ENCODE results near the gene CAND2.
"Not testable (repeated sequence)": the region's sequence is repeated elsewhere in the genome, so short reads cannot be mapped to it uniquely, and the experiment has no call there.

Gene CAND2

DNA sequence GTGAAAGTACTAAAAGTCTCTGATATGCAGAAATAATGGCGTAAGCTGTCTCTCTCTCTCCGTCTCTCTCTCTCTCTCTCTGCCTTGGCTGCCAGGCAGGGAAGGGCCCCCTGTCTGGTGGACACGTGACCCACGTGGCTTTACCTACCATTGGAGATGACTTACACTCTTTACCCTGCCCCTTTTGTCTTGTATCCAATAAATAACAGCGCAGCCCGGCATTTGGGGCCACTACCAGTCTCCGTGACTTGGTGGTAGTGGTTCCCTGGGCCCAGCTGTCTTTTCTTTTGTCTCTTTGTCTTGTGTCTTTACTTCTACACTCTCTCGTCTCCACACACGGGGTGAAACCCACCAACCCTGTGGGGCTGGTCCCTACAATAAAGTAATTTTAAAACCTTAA is 25.2 kb upstream of the CAND2 start:
- no peak for DNase-seq (ENCODE audit: low spot score)

DNA sequence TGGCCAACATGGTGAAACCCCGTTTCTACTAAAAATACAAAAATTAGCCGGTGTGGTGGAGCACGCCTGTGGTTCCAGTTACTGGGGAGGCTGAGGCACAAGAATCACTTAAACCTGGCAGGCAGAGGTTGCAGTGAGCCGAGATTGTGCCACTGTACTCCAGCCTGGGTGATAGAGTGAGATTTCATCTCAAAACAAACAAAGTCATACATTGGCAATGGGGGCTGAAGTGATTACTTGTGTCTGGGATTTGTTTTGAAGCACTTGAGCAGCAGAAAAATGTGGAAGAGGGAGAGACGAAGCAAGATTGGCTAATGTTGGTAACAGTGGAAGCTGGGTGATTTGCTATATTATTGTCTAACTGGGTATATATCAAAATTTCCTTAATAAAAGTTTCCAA is 24.0 kb upstream of the CAND2 start:
- DNase-seq (ENCODE audit: low spot score) = no peak

DNA sequence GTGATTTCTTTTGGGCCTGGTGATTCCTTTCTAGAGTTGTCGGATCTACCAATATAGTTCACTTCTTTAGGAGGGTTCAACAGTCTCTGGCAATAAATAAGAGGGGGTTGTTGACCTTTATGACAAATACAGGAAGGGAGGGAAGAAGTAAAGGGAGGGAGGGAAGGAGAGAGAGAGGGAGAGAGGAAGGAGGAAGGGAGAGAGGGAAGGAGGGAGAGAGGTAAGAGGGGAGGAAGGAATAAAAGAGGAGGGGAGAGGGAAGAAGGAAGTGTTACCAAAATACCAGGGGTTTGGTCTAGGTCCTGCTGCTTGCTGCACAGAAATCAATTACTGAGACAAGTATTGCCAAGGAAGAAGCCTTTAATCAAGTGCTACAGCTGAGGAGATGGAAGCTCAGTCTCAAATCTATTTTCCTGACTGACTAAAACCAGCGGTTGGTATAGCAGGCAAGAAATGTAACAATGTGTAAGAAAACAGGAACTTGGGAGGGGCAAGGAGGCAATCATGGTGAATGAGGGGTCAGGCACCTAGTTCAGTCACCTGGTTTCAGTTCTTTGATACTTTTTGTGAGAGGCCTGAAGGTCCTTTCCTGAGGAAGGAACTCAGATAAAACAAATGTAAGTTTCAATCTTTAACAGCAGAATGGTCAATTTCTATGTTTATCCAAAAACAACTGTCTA is 23.3 kb upstream of the CAND2 start:
- no peak for DNase-seq (ENCODE audit: low spot score)

DNA sequence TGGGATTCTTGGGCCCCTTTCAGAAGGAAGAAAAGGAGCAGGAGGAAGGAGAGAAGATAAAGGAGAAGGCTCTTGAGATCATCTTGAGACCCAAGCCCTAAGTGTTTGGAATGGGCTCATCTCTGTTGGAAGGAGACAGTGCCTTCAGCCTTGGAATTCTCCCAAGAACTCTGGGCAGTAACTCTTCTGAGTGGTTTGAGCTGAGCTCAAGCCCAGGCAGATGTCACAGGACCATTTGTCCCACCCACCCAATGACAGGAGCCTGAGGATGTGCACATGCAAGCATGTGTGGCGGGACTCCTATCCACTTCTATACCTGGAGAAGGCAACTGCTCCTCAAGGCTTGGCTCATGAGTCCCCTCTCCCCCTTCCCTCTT is 22.8 kb upstream of the CAND2 start:
- no peak for DNase-seq (ENCODE audit: low spot score)

DNA sequence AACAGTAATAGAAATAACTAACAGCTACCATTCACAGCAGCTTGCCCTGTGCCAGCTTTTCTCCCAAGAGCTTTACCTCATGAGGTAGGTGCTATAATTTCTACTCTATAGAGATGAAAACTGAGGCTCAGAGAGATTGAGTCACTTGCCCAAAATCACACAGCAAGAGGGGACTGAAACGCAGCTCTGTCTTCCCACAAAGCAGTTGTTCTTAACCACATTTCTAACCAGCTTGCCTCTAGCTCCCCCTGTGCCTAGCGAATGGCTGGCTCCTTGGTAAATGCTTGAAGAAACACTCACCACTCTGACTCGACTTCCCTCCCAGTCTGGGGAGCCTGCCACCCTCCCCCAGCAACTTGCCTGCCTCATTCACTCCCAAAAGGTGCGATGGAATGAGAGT is 21.9 kb upstream of the CAND2 start:
- no peak for DNase-seq (ENCODE audit: low spot score)

DNA sequence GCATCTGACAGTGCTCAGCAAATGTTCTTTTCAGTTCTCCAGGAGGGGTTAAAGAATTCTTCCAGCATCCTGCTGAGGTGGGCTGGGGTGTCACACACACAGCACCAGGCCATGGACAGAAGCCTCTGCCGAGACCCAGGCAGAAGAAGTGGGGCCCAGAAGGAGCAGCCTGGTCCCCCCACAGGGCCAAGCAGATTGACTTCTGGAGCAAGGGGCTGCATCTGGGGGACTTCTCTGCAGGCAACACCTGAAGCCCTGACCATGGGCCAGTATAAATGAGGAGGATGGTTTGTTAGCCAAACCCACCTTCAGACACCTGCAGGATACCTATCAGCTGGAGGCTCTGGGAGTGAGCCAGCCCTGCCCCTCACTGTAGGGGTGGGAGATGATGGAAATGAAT is 21.3 kb upstream of the CAND2 start:
- no peak for DNase-seq (ENCODE audit: low spot score)

DNA sequence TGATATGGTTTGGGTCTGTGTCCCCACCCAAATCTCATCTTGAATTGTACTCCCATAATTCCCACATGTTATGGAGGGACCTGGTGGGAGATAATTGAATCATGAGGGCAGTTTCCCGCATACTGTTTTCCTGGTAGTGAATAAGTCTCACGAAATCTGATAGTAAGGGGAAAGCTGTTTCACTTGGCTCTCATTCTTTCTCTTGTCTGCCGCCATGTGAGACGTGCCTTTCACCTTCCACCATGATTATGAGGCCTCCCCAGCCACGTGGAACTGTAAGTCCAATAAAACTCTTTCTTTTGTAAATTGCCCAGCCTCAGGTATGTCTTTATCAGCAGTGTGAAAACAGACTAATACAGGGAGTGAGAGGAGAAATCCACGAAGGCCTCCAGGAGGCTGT is 20.5 kb upstream of the CAND2 start:
- not testable (repeated sequence) for DNase-seq (ENCODE audit: low spot score)

DNA sequence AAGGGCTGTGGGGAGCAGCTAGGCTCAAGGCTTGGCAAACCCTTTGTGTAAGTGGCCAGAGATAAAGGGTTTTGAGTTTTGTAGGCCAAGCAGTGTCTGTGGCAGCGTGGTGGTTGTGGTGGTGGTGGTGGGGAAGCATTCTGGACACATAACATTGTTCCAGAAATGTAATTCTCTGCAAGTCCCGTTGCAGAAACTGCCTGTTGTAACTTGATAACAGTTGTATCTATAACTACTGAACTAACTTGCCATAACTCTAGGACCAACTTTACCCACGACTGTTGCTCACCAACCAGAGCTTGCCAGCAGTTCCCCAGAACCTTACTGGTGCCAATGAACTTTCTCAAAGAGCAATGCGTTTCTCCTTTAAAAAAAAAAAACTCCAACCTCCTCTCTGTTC is 19.3 kb upstream of the CAND2 start:
- DNase-seq (ENCODE audit: low spot score) = no peak

DNA sequence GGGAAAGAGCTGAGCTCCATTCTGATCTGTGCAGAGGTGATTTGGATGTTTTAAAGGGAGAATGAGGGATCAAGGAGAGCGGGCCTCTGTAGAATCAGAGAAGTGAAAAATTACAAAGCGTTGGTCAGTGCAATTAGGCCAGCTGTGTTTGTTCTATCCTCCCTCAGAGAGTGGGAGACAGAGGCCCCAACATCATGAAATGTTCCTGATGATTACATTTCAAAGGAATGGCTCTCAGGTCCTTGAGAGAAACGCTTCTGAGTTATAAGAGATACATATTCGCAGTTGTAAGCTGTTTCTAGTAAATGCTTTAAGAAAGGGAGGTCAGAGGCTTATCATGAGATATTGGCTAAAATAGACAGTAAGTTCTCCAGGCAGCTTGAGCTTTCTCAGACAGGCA is 15.7 kb upstream of the CAND2 start:
- no peak for DNase-seq (ENCODE audit: low spot score)

DNA sequence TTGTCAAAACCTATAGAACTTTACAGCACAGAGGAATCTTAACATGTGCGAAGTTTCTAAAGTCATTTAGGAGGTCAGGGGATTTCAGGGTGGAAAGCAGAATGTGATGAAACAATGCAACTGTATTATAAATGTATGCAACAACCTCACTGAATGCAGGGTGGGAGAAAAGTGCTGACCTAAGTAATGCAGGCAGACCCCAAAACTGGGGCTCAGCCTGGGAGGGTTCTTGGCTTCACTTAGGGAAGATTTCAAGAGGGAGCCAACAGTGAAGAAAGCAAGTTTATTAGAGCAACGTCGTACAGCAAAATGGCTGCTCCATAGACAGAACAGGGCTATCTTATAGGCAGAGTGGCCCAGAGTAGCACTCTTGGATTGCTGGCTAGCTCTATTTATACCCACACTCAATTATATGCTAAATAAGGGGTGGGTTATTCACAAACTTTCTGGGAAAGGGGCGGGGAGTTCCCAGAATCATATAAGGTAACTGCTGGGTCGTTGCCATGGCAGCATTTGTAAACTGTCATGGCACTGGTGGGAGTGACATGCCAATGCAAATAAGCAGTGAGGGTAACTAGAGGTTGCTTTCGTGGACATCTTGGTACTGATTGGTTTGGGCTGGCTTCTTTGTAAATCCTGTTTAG is 14.2 kb upstream of the CAND2 start:
- DNase-seq (ENCODE audit: low spot score) = no peak

DNA sequence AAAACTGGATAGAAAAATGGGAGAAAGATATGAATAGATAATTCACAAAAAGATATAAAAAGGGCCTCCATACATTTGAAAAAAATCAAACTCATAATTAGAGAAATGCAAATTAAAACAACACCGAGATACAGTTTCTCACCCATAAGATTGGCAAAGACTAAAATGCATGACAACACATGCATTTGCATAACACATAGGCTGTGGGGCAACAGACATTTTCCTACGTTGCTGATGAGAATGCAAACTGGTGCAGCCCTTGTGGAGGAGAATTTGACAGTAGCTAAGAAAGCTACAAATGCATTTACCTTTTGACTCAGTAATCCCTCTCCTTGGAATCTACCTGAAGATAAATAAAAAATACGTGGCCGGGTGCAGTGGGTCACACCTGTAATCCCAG is 11.4 kb upstream of the CAND2 start:
- no peak for DNase-seq (ENCODE audit: low spot score)

DNA sequence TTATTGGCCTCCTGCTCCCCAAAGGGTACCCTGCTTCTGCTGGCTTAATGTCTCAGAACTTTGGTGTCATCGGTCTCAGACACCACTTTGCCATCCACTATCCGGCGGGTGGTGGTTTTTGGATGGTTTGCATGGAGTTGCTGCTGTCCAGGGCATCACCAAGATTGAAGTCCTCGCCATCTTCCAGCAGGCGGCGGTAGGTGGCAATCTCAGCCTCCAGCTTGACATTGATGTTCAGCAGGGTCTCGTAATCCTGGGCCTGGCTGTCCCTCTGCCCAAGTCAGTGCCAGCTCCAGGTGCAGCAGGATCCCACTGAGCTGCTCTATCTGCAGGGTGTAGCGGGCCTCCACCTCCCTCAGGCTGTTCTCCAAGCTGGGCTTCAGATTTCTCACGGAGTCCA is 9.1 kb upstream of the CAND2 start:
- peak; percentile 5 for DNase-seq (ENCODE audit: low spot score)

DNA sequence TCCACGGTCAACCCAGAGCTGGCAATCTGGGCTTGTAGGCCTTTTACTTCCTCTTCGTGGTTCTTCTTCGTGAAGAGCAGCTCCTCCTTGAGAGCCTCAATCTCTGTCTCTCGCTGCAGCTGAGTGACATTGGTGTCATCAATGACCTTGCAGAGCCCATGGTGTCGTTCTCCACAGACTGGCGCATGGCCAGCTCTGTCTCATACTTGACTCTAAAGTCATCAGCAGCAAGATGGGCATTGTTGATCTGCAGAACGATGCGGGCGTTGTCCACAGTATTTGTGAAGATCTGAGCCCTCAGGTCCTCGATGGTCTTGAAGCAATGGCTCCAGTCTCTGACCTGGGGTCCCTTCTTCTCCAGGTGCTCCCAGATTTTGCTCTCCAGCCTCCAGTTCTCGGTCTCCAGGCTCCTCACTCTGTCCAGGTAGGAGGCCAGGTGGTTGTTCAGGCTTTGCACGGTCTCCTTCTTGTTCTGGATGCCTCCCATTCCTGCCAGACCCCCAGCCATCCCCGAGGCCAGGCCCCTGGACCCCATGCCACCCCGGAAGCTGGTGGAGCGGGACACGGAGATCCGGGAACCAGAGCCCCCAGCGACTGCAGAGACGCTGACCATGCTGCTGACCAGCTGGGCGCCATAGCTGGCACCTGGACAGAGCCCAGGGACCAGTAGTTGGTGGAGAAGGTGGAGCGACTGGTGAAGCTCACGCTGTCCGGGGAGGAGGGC is 8.4 kb upstream of the CAND2 start:
- not testable (repeated sequence) for DNase-seq (ENCODE audit: low spot score)

DNA sequence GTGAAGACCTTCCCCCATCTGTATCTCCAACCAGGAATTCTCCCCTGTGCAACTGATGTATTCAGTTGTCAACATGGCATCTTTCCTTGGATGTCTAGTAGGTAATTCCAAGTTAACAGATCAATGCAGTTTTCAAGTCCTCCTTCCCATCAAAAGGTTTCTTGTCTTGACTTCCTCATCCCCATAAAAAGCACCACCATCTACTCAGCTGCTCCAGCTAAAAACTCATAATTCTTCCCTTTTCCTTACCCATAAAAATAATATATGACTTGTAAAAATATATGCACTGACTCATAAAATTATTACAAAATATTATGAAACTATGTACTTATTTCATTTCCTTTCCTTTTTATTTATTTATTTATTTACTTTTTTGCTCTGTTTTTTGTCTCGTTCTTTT is 5.0 kb upstream of the CAND2 start:
- no peak for DNase-seq (ENCODE audit: low spot score)

DNA sequence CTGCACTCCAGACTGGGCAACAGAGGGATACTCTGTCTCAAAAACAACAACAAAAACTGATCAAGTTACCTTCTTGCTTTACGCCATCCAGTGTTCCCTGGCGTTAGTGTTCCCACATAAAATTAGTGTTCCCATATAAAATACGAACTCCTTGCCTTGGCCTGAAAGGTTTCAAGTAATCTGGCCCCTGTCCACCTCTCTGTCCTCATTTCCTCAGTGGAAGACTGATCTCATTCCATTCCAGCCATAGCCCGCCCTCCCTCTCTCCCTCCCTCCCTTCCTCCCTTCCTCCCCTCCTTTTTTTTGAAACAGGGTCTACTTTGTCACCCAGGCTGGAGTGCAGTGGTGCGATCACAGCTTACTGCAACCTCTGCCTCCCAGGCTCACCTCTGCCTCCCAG is 2.8 kb upstream of the CAND2 start:
- DNase-seq (ENCODE audit: low spot score) = no peak

DNA sequence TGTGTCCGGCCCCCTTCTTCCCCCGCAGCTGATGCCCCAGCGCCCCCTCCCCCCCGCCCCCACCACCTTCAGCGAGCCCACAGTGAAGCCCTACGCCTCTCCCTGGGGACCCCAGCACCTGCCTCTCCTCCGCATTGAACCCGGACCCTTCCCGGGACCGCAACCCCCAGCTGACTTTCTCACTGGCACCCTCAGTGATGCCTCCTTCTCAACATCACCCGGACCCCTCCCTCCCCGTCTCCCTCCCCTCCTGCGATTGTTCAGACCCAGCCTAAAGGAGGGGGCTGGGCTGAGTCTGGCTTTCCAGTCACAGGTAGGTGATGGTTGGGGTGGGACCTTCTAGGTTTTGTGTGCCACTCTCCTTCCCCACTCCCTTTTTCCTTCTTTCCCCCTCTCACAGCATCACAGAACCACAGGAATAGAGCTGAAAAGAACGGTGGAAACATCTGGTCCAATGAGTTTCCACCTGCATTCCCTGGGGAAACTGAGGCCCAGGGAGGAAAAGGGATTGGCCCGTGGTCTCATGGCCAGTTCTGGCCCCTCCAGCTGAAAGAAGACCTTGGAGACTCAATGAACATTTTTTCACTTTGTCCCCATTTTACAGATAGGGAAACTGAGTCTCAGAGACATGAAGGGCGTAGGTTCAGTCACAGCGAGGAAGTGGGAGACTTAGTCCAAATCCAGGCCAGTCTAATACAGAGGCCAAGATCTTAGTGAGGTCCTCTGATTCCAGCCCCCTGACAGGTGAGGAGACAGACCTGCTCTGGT is 828 bp downstream of the CAND2 start:
- no peak for DNase-seq (ENCODE audit: low spot score)

DNA sequence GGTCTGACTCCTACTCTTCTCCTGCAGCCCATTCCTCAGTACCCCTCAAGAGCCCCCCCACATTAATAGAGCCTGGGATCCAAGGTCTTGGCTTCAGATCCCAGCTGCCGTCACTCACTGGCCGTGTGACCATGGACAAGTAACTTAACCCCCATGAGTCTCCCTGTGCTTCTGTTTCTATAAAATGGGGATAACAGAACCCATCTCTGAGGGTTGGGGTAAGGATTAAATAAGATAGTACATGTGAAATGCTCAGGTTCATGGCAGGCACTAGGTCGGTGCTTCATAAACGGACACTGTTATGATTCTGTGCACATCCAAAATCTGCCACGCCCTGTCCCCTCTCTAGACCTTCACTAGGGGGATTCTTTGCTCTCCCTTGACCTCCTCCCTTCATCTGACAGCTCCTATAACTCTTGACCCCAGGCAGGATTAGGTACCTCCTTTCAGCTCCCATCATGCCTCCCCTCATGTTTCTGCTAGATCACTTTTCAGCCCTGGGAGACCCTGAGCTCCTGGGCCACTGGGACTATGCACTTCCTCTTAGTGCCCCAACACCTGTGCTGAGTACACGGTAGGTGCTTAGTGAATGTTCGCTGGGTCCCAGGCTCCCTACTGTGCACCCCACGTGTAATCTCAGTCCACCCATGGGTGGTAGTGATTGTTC is 1.5 kb downstream of the CAND2 start:
- no peak for DNase-seq (ENCODE audit: low spot score)

DNA sequence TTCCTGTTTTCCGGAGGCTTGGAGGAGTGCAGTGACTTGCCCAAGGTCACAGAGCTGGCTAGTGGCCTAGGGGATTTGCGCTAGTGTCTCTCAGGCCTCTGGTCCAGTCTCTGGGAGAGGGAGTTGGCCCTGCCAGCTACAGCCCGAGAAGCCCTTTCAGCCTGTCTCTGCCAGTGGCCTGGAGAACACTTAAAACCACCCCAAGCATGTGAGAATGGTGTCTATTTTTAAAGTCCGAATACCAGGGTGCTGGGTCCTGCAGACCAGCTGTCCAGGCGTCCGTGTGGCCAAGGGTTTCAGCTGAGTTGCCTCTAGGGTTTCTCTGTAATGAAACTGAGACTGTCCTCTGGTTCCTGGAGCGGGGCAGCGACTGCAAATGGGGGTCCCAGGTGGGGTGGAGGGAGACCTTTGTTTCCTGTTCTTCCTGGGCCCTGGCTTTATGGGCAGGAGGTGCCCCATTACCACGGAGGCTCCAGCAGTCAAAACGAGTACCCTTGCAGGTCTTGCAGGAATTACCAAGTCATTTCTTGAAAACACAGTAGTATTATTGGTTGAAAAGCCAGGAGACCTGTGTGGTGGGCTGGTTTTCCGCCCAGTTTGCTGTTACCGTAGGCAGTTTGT is 2.2 kb downstream of the CAND2 start:
- DNase-seq (ENCODE audit: low spot score) = no peak

DNA sequence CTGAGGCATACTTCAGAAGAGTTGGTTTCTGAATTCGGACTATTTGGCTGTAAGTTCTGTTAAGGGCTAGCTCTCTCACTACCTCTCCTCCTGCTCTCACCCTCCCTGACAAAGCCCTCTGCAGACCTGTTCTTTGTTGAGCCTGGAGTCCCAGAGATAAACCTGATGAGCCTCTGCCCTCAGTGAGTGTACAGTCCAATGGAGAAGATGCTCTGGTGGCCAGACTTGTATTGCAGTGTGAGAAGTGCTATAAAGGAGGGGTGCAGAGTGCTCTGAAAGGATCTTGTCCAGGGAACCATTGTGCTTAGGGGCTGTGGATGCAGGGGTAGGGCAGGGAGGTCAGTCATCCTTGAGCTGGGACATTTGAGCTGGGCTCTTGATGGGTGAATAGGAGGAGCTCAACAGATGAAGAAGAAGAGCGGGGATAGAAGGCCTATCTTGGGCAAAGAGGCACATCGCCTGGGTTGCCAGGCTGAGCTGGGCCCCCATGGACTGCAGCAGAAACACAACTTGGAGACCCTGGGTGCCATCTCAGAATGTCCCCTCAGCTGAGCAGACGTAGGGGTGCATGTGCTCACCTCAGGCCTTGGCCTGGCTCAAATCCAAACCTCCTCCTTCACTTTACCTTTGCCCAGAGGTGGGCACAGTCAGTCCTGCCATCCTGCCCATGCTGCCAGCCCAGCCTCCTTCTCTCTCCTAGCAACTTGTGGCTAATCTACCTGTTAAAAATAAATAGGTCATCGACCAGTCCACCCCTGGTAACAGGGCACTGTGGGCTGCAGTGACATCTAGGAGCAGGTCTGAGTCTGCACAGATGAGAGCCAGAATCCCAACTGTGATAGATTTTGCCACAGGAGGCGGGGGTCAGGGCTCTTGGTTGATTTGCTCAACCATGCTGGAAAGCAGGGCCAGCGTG is 3.3 kb downstream of the CAND2 start:
- no peak for DNase-seq (ENCODE audit: low spot score)

DNA sequence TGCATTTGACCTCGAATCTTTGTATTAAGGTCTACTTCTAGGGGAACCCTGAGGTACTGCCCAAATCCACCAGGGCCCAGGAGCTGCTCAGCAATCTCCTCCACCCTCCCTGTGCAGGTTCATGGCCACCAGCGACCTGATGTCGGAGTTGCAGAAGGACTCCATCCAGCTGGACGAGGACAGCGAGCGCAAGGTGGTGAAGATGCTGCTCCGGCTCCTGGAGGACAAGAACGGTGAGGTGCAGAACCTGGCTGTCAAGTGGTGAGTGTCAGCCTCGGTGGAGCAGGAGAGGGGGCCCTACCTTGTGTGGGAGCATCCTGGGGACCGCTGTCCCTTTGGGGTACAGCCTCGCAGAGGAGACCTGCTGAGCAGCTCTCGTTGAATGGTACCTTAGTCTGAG is 6.9 kb downstream of the CAND2 start:
- no peak for DNase-seq (ENCODE audit: low spot score)

DNA sequence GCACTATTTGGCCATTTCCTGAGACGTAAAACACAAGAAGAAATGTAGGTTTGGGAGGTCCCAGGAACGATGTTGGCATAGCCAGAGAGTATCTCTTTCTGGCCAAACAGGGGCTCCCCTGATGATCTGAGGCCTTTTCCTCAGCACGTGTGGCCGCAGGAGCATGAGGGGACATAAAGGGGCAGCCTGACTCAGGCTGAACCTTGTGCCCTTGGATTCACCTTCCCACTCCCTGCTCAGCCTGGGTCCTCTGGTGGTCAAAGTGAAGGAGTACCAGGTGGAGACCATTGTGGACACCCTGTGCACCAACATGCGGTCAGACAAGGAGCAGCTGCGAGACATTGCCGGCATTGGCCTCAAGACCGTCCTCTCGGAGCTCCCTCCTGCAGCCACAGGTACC is 10.6 kb downstream of the CAND2 start:
- DNase-seq (ENCODE audit: low spot score) = no peak
